K562 (cell line): Measurements from ENCODE around the gene OPCML.

Source experiments
- HCFC1 ChIP-seq: IDR thresholded peaks from 2 replicates; pipeline ENCODE4 v1.6.1; 2012; ENCODE audit warnings: low read depth, low read length, improper control_type of control experiment
- MED1 ChIP-seq: sonication (generic); formaldehyde crosslinking; IDR thresholded peaks from 2 replicates; pipeline ENCODE4 v1.8.1; 2023; ENCODE audit warnings: missing genetic modification reagents, borderline replicate concordance
- SAFB ChIP-seq: fragments of 200-400 bp; formaldehyde crosslinking; IDR thresholded peaks from 2 replicates; pipeline ENCODE4 v1.6.1; 2017; ENCODE audit warnings: low read depth, low read length, borderline replicate concordance
- ZNF253 ChIP-seq: fragments of 250-450 bp; sonication (Bioruptor Pico); conservative IDR thresholded peaks from 2 replicates; pipeline ENCODE4 v1.6.1; 2021; ENCODE audit warnings: mild to moderate bottlenecking
- TF ChIP-seq, protein P1 (sequence below), 3 experiments: IDR thresholded peaks in 2 of 3; conservative IDR thresholded peaks in 1 of 3; 2 replicates each; pipeline ENCODE4 v1.5.1; 2011 to 2012; ENCODE audit warnings: low read length in 3 of 3, mild to moderate bottlenecking in 3 of 3, control low read depth in 2 of 3, improper control_type of control experiment in 1 of 3, inconsistent platforms in 1 of 3, low read depth in 1 of 3, mixed read lengths in 1 of 3, moderate library complexity in 1 of 3; ENCODE audit not compliant: insufficient read depth in 2 of 3
- TF ChIP-seq, protein P2 (sequence below): fragments of 450-650 bp; IDR thresholded peaks from 2 replicates; pipeline ENCODE4 v1.6.1; 2018; ENCODE audit not compliant: partially characterized antibody

- TF ChIP-seq MED1 (no peak), HCFC1 (no peak), ZNF253 (no peak), SAFB (no peak)
- TF ChIP-seq, protein P1, sequence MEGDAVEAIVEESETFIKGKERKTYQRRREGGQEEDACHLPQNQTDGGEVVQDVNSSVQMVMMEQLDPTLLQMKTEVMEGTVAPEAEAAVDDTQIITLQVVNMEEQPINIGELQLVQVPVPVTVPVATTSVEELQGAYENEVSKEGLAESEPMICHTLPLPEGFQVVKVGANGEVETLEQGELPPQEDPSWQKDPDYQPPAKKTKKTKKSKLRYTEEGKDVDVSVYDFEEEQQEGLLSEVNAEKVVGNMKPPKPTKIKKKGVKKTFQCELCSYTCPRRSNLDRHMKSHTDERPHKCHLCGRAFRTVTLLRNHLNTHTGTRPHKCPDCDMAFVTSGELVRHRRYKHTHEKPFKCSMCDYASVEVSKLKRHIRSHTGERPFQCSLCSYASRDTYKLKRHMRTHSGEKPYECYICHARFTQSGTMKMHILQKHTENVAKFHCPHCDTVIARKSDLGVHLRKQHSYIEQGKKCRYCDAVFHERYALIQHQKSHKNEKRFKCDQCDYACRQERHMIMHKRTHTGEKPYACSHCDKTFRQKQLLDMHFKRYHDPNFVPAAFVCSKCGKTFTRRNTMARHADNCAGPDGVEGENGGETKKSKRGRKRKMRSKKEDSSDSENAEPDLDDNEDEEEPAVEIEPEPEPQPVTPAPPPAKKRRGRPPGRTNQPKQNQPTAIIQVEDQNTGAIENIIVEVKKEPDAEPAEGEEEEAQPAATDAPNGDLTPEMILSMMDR (IDR thresholded peaks at IDR 0.05 in 2 of 3, conservative IDR thresholded peaks at IDR 0.05 in 1 of 3; ENCODE audit: insufficient read depth in 2 of 3, low read depth in 1 of 3, low read length in 3 of 3): no peak
- TF ChIP-seq, protein P2, sequence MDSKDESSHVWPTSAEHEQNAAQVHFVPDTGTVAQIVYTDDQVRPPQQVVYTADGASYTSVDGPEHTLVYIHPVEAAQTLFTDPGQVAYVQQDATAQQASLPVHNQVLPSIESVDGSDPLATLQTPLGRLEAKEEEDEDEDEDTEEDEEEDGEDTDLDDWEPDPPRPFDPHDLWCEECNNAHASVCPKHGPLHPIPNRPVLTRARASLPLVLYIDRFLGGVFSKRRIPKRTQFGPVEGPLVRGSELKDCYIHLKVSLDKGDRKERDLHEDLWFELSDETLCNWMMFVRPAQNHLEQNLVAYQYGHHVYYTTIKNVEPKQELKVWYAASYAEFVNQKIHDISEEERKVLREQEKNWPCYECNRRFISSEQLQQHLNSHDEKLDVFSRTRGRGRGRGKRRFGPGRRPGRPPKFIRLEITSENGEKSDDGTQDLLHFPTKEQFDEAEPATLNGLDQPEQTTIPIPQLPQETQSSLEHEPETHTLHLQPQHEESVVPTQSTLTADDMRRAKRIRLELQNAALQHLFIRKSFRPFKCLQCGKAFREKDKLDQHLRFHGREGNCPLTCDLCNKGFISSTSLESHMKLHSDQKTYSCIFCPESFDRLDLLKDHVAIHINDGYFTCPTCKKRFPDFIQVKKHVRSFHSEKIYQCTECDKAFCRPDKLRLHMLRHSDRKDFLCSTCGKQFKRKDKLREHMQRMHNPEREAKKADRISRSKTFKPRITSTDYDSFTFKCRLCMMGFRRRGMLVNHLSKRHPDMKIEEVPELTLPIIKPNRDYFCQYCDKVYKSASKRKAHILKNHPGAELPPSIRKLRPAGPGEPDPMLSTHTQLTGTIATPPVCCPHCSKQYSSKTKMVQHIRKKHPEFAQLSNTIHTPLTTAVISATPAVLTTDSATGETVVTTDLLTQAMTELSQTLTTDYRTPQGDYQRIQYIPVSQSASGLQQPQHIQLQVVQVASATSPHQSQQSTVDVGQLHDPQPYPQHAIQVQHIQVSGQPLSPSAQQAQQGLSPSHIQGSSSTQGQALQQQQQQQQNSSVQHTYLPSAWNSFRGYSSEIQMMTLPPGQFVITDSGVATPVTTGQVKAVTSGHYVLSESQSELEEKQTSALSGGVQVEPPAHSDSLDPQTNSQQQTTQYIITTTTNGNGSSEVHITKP: no peak
Measured at GRCh38 chr11:132588366-132588765, 943.9 kb downstream of the OPCML start.
